Nucleus accumbens (tissue), 56 donors: ENCODE data around the gene WASL.
A peak's percentile ranks its signal among the peaks of the same experiment; 100 is the strongest.

Experiments
- DNase-seq, 56 donors: peaks; one replicate each; lab custom pipeline; 2025; lab: John Stamatoyannopoulos, UW

Gene WASL

DNA sequence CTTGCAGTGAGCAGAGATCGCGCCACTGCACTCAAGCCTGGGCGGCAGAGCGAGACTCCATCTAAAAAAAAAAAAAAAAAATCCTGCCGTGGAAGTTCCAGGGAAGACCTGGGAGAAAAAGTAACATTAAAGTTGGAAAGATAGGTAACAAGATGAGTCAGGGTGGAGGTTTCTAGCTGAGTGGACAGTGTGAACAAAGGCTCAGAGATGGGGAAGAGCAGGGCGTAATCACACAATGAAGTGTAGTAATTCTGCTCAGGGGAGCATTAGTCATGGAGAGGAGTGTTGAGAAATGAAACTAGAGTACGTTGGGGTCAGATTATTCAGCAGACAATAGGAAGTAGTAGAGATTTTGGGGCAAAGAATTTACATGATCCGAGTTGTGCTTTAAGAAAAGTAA, 21.6 kb upstream of the WASL start:
- no peak for DNase-seq

DNA sequence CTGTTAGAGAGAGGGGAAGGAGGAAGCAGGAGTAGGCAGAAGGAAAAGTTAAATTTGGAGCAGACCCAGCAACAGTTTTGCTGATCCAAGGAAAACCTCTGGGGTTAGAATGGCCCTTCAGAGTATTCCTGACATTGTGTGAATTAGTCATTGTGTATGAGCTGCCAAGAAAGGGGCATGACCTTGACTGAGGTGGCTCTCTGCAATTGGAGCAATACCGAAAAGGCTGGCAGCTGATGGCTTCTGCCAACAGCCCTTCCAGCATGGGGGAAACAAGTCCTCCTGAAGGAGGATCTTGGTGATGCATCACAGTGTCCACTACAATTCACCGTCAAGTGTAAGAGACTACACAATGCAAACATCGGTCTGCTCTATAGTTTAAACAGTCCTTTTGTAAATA, 20.6 kb upstream of the WASL start:
- DNase-seq, result peak in 1 of 56 donors; percentile 3

DNA sequence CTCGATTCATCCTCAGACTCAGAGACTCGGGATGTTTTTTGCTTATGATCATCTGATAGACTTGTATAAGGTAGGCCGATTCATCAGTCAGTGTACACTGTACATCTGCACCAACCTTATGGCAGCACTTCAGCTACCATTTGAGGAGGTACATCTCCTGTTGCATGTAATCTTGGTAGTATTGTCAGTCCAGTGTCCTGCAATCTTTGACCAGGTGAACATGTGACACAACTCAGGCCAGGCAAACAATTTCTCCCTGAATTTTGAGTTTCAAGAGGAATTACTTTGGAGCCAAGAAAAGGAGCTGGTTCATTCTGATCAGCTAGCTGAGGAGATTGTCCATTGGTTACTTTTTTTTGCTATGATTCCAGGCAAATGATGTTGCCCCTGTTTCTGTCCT, 19.7 kb upstream of the WASL start:
- no peak for DNase-seq

DNA sequence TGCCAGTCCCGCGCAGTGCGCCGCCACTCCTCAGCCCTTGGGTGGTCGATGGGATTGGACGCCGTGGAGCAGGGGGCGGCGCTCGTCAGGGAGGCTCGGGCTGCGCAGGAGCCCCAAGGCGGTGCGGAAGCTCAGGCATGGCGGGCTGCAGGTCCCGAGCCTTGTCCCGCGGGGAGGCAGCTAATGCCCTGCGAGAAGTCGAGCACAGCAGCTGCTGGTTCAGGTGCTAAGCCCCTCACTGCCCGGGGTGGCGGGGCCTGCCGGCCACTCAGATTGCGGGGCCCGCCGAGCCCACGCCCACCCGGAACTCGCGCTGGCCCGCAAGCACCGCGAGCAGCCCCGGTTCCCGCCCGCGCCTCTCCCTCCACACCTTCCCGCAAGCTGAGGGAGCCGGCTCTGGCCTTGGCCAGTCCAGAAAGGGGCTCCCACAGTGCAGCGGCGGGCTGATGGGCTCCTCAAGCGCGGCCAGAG, 14.4 kb upstream of the WASL start:
- no peak for DNase-seq

DNA sequence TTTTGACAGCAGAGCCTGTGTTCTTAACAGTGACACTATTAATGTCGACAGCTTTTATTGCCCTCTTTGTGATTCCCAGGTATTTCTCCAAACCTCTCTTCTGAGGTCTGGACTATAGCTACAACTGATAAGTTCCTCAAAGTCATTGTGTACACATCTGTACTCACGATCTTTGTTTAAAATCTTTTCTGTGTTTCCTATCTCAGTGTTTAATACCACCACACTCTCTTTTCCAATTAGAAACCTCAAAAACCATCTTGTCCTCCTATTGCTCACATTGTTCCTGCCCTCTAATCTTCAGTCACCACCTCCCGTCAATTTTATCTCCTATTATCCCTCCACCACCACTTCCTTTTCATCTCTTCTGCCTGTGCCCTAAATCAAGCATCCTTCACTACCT, 12.9 kb upstream of the WASL start:
- DNase-seq, result no peak

DNA sequence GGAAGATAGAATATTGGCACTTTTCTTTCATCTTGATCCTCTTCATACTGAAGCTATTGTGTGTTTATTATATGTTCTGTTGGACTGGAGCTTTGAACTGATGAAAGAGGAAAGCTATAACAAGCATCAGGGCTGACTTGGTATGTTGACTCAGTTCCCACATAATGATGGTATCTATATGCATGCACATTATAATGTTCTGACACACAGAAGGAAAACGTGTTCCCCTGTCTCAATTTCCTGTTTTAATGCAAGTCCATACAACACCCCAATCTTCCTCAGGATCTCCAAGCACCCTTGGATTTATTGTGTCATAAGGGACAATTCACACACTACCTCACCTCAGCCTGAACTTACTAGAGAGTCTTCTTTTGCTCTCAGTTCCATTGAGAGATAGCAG, 8.3 kb upstream of the WASL start:
- DNase-seq, result no peak

DNA sequence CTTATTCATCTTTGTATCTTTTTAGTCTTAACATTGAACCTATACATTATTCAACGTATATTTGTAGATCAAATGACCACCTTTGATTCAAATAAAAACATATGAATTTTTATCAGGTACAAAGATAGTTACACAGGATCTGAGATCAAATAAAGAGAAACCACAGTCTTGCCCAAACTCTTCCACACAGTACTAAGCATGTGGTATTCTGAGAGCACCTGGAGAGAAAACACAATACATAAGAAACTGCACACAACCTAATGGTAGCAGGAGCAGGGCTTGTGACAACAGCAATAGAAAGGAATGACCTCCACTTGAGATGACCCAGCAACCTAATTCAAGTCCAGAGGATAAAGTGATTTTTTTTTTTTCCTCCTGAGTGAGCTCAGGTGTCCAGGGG, 6.5 kb upstream of the WASL start:
- DNase-seq, result no peak

DNA sequence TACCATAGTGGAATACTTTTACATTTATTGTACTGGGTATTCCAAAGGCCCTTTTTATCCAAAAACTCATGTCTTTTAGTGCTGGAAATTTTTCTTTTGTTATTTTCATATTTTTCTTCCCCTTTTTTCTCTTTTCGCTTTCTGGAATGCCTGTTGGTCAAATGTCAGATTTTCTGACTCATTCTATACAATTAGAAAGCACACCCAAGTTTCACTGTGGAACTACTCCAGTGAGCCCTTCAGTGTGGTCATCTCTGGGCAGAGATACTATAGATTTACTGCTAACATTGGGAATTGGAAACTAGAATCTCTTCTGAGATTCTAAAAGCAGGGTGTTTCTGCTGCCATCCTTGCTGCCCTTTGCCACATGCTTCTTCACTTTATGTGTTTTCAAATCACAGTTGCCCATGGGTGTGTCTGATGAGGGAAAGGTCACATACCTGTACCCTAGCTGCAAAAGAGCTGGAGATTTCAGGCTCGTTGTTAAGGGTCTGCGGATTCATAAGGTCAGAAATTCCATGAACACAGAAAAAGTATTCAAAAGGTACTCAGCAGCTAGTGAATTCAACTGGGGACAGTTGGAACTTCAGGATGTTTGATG, 5.6 kb upstream of the WASL start:
- DNase-seq, result no peak

DNA sequence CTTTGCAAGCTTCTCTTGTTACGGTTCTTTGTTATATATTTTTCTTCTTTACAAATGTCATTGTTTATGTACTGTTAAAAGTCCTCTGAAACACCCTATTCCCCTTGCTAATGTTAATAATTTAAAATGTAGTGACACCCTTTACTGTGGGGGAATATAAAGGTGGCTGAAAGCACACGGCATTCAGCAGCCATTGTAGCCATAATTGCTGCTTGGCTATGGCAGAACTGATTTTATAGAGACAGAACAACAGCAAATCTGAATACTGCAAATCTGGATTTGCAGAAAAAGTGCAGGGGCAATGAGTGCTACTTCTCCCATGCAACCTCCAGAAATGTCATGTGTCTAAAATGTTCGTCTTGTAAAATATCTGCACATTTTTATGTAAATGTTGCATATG, 3.7 kb upstream of the WASL start:
- no peak for DNase-seq

DNA sequence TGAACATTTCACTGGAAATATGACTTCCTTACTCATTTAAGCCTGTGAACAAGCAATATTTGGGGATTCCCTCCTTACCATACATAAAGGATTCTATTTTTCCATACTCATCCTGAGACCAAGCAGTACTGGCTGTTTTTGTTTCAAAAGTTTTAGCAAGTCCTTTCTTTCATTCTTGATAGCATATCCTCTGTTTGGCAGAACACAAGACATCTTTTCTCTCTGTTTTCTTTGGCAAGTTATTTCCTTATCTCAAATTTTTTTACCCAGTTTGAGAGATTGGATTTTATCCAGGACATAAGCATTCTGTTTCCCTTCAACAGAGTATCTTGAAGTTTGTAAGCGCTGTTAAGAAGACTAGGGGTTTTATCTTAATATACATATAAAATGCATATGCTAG, 3.0 kb upstream of the WASL start:
- DNase-seq, result no peak

DNA sequence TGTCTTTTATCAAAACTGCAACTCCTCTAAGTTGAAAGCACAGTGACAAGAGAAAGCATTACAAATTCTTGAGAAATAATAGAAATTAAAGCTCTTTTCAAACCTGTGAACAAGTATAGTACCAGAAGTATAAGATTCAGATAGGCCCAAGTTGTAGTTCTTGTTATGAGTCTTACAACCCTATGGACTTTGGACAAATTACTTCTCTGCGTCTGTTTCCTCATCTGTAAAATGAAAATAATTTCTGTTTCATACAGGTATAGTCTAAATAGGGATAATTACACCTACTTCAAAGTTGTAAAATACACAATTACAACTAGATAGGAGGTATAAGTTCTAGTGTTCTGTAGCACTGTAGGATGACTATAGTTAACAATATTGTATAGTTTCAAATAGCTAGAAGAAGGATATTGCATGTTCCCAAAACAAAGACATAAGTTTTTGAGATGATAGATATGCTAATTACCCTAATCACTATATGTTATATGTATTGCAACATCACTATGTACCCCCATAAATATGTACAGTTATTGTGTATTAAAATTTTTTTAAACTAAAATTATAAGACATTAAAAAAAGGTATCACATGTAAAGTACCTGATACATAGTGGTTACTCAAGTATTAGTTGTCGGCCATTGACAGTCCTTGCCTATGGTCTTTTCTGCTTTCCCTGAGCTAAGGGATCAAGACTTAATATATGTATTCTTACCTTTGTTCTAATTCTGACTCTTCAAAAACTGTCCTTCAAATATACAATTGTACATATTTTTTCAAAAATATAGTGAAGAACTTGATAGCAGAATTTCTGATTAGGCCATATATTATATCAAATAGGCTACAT, 1.8 kb upstream of the WASL start:
- no peak for DNase-seq

DNA sequence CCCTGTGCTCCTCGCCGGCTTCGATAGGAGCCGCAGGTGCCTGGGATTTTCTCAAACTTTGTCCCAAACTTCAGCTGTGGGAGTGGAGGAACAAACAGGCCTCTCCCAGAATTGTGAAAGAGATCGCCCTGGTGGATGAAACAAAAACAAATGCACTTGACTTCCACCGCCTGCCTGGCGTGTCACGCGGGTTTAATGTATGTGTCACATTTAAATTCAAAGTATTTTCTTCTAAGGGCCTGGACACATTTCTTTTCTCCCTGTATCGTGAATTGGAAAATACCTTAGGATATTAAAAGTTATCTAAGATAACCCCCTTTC, 694 bp upstream of the WASL start:
- peak in 2 of 56 donors; percentile 36 to 74 for DNase-seq

DNA sequence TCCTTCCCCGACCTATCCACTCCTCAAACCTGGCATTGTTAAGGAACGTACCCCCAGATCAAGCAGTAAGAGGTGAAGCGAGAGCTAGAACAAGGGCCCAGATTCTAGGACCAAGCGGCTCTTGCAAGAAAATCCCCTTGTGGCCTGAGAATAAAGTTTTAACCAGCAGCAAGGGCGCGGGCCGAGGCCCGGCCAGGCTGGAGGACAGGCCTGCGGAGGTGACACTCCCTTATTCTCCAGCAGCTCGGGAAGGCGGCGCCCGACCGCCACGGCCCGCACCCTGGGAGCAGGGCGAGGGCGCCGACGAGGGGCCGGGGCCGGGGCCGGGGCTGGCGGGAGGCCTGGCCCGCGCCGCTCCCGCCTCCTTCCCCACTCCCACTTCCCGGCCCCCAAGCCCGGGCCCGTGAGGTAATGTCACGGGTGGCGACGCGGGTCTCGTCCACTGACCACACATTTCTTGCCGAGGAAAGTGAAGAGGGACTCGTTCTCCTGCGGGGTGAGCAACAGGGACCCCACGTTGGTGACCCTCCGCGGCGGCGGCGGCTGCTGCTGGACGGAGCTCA, 551 bp downstream of the WASL start:
- peak in 30 of 56 donors; percentile 20 to 71 (median 40) for DNase-seq

DNA sequence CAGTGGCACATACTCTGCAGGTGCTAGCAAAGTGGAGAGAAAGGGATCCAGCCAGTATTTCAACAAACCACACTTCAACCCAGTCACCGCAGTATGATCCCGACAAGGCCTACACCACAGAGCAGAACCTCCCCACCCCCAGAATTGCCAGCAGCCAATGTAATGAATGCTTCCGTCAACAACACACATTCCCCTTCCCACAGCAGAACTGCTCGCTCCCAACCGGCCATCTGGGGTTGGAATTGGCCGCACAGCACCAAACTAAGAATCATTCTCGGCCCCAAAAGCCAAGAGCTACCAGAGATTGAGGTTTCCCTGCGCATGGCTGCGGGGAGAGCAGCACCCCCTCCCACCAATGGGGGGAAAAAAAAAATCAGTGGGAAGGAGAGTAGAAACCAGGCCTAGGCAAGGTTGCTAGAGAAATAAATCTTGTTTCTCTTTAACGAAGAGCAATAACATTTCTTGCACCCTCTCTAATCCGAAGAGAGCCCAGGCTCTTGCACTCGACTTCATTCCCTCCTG, 1.1 kb downstream of the WASL start:
- DNase-seq, result peak in 41 of 56 donors; percentile 3 to 61 (median 29)

DNA sequence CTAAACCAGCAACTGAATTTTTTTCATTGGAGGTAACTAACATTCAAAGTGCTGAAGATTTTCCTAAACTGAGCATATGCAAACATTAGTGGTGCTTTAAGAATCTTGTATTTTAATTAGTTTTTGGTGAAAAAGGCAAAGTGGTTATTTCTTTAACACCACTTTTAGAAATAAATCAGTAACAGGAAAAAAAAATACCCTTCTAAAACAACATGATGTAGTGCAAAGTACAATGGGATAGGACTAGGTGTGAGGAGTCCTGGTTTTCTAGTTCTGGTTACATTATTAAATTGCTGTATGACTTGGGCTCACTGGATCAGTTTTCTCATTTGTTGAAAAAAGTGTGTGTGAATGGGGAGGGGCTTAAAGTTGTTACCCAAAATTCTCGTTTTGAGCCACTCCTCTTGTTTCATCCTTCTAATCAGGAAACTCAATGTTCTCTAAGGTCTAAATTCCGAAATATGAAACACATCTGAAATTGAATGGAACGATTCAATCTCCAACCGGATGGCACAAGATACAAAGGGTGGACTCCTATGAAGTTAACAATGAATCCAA, 1.8 kb downstream of the WASL start:
- no peak for DNase-seq

DNA sequence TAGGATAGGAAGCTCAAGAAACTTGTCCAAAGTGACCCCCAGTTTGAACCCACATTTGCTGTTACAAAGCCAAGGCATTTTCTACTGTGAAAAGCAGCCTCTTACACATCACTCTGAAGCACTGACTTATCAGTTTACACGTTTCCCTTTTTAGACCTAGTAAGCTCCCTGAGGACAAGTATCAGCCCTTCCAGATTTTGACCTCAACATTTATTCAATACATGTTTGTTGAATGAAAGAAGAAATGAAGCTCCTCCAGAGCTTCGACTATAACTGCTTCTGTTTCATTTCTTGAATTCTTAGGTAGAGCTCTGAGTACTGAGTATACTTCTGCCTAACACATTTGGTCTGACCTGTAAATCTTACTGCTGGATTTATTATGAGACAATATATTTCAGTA, 2.7 kb downstream of the WASL start:
- DNase-seq, result no peak

DNA sequence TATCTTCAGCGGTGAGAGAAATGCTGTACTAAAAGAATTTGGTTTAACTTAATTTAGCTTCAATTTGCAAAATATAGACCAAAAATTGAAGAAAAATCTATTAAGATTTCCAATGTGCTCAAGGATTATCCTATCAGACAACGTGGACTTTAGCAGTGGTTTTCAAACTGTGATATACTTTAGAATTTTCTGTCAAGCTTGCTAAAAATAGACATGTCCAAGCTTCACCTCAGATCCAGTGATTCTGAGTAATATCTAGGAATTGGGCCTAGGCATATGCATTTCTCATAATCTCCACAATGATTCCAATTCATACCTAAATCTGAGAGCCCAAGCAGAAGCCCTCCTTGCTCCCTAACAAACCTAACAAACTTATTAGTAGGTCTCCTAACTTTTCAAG, 3.4 kb downstream of the WASL start:
- no peak for DNase-seq

DNA sequence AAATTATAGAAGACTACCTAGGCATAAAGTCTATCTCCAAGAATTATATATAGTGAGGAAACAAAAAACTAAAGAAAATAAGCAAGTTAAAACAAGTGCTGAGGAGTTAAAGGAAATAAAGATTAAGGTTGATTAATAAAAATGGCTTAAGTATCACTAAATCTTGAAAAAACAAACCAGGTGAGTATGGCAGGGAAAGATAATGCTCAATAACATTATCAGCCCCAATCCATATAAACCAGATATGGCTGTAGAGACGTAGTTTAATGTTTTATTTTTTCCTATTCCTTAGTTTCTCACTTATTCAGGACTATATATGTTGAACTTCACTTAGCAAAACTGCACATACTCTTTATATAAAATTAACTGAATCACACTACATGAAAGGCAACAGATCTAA, 4.4 kb downstream of the WASL start:
- no peak for DNase-seq

DNA sequence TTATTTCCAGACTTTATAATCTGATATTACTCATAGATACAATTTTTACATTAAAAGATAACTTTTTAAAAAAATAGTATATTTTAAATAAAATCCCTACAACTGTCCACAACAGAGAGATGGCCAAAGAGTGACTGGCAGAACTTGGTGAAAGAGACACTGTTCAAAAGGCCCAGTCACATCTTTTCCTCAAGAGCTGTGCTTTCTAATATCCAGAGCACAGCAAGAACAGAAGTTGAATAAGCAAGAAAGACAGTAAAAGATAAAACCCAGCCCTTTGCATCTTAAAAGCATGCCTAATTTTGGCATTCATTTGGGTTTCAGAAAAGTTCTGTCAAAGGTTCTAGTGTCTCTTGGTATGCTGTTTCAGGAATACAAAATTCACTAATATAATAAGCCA, 6.9 kb downstream of the WASL start:
- DNase-seq, result no peak

DNA sequence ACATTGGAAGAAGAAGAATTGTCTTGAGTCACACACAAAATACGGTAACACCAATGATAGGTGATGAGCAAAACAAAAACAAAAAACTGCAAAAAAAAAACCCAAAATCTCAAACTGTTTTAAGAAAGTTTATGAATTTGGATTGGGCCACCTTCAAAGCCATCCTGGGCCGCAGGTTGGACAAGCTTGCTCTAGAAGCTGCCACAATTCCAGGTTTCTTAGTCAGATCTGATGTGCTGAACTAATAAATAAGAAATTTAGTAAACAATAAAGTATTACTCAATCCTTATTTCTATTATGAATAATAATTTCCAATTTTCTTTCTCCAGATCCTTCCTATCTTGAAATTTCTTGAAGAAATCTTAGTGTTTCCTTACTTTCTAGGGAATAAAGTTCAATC, 10.0 kb downstream of the WASL start:
- no peak for DNase-seq

DNA sequence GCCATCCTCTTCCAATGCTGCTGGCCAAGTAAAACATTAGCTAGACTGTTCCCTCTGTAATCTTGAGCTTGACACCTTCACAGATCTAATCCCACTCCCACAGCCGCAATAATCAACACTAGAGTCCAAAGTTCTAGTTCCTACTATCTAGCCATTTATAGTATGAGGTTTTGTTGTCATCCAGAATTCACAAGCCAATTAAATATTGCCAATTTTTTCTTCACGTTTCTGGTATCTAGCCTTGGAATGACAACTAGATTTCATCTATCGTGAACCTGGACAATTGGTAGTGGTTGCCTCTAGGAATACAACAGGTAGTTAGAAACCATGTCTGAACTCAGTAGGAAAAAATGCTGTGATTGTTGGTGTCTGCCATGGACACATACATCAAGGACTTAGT, 10.4 kb downstream of the WASL start:
- DNase-seq, result no peak
